Activated CD8-positive, alpha-beta memory T cell treated with anti-CD3 and anti-CD28 coated beads, Interleukin-2, amount 50 U/mL, for 24 hours (primary cell): ENCODE data around the gene CDX1.

Source experiments
- DNase-seq: peaks from one replicate; pipeline ENCODE4 v3.0.0-alpha.2; 2020; ENCODE audit errors: extremely low read depth

Gene CDX1

GRCh38 chr5:150163035-150163434 lies 3.5 kb upstream of the CDX1 start:
- no peak for DNase-seq

DNA sequence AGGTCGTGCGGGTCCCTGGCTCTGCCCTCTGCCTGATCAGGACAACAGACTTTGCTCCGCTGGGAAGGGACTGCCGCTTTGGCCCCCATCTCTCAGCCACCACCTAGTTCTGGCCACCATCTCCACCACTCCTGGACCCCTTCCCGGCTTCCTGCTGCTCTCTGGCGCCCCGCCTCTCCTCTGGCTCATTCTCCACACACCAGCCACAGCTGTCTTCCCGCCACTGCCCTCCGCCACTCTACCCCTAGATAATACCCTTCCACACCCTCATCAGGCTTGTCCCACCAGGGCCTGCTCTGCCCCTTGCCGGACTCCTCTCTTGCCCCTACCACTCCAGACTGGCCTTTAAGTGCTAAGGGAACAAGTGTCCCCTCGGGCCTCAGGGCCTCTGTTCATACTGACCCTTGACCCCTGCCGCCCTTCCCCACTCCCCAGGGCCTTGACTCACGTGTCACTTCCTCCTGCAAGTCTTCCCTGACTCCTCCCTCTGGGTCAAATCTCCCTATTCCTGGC lies 3.0 kb upstream of the CDX1 start:
- DNase-seq, result no peak

DNA sequence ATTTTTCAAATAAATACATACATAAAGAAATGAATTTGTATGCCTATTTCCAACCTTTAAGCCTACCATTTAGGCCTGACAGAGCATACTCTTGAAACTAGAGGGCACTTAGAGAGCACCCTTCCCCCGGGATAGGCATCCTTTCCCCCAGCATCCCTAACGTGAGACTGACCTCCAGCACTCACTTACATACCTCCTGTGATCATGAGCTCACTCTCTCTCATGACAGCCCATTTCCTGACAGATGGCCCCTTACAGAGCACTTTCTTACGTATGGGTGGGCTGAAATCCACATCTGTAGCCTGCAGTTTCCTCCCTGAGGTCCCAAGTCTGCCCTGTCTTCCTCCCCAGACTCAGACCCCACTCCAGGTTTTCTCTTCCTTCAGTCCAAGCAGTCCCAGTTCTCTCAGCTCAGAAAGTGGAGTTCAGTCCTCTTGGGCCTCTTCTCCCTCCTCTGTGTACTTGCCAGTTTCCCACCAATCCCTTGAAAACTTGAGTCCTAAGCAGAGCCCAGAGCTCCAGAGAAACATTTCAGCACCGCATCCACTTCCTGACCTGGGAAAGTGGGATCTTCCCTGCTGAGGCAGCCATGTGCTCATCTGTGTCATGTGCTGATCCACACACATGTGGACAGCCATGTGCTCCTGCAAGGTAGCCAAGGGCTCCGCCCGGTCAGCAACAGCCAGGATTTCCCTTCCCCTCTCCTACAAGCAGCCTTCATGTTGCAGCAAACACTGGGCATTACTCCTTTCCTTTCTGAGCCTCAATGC lies 2.2 kb upstream of the CDX1 start:
- DNase-seq, result no peak

DNA sequence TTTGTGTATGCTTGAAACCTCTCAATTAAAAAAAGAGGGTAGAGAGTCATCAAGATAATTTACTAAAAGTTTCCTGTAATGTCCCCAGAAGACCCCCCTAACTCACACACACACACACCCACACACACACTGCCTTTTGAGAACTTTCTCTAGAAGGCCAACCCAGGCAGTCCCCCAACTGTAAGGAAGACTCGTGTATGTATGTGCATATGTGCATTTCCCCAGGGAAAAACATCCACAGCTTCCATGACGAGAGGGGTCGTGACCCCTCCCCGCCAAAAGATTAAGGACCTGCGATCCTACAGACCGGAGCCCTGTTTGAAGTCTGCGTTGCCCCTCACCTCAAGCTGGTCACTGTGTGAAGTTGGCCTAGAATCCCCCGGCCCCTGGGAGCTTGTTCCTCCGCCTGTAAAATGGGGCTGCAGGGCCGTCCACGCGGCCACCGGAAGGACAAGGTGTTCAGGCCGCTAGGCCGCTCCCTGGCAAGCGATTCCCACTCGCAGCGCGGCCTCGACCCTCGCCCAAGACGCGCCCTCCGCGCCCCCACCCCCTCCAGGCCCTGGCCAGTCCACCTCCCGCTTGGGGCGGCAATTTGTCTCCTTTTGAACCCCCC lies 435 bp upstream of the CDX1 start:
- DNase-seq, result no peak

DNA sequence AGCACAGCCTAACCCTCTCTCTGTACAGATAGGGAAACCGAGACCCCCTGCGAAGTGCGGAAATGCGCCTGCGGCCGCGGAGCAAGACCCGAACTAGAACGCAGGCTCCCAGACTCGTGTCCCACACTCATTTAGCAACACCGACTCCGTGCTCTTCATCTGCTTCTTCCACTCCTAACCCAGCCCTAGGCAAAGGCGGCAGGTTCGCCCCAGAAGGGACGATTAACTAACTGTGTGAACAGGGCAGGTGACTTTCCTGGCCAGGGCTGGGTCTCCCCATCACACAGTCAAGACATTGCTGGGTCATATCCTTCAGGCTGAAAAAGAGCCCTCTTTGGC lies 903 bp downstream of the CDX1 start:
- no peak for DNase-seq

GRCh38 chr5:150167908-150168307 lies 1.3 kb downstream of the CDX1 start:
- DNase-seq, result no peak

GRCh38 chr5:150168864-150169263 lies 2.3 kb downstream of the CDX1 start:
- DNase-seq, result no peak

- no peak for DNase-seq
These were observed 5.6 kb downstream of the CDX1 start for GRCh38 chr5:150172145-150172544.

GRCh38 chr5:150172556-150172955 lies 6.0 kb downstream of the CDX1 start:
- DNase-seq, result no peak

GRCh38 chr5:150173161-150173560 lies 6.6 kb downstream of the CDX1 start:
- DNase-seq, result no peak

DNA sequence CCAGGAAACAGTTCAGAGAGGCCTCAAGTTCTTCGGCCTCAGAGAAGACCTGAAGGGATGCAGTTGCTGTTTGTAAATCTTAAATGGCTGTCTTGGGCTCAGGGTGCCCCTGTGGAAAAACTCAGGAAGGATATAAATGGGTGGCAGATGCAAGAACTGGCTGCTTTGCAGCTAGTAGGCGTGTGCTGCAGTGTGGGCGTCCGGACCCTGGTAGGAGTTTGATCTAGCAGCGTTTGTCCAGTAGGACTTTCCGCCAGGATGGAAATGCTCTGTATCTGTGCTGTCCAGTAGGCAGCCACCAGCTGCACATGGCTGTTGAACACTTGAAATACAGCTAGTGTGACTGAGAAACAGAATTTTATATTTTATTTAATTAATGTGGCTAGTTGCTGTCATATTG lies 7.7 kb downstream of the CDX1 start:
- no peak for DNase-seq

DNA sequence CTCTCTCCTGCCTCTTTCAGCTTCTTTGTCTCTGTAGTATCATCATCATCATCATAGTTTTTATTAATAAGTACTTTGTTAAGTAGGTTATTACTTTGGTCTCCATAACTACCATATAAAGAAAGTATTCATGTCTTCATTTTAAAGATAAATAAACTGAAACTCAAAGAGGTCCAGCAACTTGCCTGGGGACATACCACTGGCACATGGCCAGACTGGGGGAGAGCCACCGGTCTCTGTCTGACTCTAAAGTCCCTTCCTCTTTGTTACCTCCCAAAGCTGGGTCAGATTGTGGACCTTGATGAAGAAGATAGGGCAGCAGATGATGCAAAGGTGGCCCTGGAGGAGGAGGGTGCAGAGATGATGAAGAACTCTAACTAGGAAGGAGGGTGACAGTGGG lies 8.5 kb downstream of the CDX1 start:
- no peak for DNase-seq

GRCh38 chr5:150175536-150175935 lies 9.0 kb downstream of the CDX1 start:
- DNase-seq, result no peak

DNA sequence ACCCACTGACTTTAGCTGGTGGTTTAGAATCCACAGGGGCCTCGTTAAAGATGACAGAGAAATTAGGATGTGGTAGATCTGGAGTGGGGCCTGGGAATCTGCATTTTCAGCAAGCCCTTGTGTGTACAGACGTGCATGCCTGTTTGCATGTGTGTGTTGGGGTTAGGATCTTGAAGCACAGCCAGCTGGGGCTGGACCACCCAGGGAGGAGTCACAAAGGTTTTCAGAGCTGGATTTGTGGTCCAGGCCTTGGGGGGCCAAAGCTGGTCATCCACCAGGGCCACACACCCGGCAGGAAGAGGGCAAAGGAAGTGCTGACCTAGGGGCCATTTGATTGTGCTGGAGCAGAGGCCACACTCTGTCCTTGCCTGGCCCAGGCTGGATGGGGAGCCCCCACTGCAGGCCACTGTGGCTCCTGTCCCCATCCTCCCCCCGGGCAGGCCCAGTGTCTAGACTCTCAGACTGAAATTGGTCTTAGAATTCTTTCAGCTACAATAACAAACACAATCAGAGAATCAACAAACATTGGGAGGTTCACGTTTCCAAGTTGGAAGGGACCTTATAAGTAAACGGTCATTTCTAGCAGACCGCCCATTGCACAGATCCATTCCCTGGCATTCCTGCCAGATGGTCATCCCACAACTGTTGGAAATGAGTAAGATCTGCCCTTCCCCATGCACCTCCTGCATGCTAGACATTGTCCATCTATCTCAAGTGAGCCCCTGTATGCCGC lies 10.3 kb downstream of the CDX1 start:
- DNase-seq, result no peak

DNA sequence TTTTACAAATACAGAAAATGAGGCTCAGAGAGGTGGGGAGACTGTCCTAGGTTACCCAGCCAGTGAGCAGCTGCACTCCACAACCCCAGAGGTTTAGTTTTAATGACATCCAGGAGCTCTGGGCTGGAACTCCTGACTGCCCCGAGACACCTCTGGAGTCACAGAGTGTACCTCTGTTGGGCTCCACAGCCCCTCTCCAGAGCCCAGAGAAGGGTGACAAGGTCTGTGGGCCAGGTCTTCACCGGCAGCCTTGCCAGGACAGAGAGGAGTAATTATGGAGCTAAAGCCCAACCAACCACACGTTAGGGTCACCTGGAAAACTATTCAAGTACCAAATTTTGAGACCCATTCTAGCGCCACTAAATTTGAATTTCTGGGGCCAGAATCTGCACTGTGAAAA lies 11.1 kb downstream of the CDX1 start:
- no peak for DNase-seq

GRCh38 chr5:150178262-150178661 lies 11.7 kb downstream of the CDX1 start:
- no peak for DNase-seq

DNA sequence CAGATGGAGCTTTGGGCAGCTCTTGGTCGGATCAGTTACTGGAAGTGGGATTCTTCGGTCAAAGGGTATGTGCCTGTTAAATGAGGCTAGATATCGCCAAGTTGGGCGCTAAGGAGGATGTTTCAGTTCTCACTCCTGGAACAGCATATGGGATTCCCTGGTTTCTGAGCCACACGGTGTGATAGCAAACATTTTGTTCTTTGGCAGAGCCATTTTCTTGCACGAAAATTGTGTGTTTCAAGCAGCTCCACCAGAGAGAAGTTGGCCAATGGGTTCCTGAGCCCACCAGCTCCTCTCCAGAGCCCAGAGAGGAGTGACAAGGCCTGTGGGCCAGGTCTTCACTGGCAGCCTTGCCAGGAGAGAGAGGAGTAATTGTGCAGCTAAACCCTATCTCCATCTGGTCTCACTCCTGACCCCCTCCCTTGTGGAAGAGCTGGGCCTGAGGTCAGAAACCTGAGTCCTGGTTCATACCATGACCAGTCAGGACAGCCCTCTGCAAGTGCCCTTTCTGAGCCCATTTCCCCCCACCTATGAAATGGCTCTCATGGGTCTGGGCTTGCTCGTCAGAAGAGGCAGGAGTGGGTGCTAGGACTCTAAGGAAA lies 12.5 kb downstream of the CDX1 start:
- no peak for DNase-seq

DNA sequence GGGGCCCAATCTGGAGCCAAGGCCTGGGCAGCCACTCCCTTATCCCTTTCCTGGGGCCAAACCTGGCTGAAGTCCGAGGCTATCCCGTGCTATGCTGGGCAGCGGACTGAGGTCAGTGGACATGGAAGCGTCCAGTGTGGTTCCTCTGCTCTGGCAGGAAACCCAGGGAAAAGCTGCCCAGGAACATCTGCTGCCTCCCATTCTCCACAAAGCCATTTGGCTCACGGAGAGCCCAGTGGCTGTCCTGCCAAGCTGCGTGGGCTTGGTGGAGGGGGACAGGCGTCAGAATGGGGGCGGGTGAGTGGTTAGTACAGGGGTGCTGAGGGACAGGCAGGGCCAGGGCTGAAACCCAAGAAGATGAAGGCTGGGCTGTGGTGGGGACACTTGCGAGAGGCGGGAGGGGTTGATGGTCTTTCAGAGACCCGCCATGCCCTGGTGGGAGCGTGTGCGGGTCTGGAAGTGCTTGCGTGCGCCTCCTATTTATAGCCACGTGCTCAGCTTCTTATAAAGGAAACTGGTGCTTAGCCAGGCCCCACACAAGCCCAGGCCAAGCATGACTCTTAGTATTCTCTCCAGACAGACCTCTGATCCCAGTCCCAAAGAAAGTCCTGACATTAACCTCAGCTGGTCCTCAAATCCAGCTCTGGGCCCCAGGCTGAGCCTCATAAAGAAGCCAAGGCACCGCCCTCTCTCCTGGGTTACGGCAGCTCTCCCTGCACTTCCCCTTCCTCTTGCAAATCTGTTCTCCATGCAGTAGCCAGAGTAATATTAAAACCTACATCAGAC lies 13.9 kb downstream of the CDX1 start:
- no peak for DNase-seq

GRCh38 chr5:150181027-150181426 lies 14.4 kb downstream of the CDX1 start:
- no peak for DNase-seq

DNA sequence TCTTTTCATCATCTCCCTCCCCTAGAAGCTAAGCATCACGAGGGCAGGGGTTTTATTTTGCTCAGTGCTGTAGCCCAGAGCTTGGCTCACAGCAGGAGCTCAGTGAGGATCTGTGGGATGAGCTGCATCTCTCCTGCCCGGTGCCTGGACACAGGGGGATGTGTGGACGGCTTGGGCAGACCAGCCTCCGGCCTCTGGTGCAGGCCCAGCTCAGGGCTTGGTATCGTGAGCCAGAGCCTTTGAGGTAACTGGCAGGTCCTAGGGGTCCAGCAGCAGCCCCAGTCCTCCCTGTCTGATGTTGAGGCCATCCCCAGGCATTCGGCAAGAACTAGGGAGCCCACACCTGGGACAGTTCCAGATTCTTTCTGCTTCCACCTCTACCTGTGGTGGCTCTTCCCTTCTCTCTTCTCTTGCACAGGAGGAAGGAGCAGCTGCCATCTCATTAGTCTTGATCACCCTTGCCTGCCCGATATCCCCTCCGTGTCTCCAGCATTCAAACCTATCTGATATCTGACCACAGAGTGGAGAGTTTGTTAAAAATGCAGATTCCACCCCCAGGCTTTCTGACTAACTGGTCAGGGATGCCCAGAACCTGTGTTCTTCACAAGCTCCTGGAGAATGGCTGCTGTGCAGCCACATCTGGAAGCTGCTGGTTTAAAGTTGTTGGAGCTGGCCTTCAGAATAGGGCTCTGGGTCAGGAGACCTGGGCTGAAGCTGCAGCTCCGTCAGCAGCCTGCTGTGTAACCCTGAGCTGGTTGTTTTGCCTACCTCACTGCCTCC lies 15.4 kb downstream of the CDX1 start:
- no peak for DNase-seq

- DNase-seq, result no peak
These were observed 16.2 kb downstream of the CDX1 start for GRCh38 chr5:150182774-150183173.
